Measurements from ENCODE around the gene LCN9.

The LCN9 gene, protein sequence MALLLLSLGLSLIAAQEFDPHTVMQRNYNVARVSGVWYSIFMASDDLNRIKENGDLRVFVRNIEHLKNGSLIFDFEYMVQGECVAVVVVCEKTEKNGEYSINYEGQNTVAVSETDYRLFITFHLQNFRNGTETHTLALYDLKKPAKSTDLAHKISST

DNA sequence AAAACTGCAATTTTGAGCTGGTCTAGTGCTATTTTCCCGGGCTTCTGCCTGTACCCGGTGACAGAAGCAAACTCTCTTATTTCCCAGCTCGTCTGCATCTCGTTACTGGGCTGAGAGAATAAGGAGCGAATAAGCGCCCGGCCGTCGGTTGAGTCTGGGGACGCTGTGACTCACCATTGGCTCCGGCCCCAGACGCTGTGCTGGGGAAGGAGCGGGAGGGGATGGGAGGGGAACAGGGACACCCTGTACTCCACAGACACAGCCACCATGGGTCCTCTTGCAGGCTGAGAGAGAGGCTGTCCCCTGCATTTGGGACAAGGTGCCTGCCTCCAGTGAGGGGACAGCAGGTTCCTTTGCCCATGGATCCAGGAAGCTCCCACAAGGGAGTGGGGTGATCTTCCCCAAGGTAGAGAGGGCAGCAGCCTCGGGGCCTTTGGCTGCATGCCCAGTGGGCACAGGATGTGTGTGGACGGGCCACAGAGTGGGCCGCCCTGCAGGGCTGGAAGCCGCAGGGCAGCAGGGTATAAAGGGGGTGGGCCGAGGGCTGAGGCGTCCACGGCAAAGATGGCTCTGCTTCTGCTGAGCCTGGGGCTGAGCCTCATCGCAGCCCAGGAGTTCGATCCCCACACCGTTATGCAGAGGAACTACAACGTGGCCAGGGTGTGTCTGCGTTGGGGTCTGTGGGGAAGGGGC is at the start of gene LCN9:
TSS of gene LCN9 (plus strand) at position 552 of the 693 bp plus-strand sequence. CDS start at position 565, 13 bp downstream.
- in situ Hi-C loops (cut with HindIII; ENCODE audit: low sequenced_read_pairs) = no loop called here
- no peak for DNase-seq (ENCODE audit: low read depth)
- H3K4me3 ChIP-seq (ENCODE audit: low read depth, low read length) = no peak within 1 kb of the TSS
- TF ChIP-seq CTCF (IDR thresholded peaks at IDR 0.05; ENCODE audit: low read depth, low read length, missing control alignments) = no peak

DNA sequence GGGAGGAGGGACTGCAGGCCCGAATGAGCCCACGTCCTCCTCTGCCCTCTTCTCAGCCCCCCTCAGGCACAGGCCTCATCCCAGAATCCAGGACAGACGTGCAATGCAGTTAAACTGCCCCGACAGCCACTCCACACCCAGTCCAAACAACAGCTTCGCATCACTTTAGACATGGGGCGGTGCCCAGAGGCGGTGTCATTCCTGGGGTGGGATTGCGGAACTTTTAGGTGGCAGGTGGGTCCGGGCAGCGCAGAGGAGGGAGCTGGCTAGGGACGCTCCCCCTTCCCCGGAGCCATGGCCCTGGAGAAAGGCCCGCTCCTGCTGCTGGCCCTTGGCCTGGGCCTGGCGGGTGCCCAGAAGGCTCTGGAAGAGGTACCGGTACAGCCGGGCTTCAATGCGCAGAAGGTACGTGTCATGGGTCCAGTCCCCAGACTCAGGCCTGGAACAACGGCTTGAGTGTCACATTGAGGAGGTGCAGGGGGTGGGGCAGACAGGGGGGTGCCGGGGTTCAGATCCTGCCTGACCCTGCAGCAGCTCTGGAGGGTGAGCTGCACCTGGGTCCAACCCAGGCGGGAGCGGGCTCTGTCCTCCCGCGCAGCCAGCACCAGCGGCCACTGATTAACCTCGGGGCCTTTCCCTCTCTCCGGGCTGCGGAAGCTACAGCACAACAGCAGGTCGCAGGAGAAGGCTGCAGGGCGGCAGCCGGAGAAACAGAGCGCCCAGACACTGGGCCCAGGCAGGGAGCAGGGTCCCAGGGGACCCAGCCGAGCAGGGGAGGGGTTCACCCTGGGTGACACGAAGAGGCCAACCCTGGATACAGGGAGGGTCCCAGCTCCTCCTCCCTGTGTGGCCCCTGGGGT is 48.9 kb upstream of the LCN9 start:
- in situ Hi-C loops (cut with HindIII; ENCODE audit: low sequenced_read_pairs) = no loop called here
- no peak for TF ChIP-seq CTCF (IDR thresholded peaks at IDR 0.05; ENCODE audit: low read depth, low read length, missing control alignments)
- no peak for DNase-seq (ENCODE audit: low read depth)
- no peak overlapping the region for H3K4me3 ChIP-seq (ENCODE audit: low read depth, low read length)

DNA sequence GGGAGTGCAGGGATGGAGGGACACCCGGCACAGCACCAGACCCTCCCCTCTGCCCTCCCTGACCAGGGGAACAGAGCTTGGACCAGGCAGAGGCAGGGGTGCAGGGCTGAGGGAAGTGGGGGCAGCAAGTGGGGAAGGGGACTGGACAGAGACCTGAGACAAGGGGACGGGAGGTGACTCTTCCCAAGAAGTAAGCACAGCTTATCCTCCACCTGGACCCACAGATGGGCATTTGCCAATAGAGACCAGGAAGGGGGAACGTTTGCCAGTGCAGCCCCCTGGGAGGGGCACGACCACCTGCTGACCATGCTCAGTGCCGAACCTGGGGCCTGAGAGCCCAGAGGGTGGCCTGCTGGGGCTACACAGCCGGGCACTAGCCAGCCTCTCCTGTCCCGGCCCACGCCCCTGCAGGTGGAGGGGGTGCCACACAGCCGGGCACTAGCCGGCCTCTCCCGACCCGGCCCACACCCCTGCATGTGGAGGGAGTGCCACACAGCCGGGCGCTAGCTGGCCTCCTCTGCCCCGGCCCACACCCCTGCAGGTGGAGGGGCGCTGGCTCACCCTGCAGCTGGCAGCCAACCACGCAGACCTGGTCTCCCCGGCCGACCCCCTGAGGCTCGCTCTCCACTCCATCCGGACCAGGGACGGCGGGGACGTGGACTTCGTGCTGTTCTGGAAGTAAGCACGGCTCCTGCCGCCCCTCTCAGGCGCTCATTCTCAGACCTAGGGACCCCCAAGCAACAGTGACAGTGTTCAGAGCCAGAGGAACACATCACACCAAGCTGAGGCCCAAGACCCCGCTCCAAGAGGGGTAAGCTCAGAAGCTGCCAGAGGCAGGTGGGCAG is 48.1 kb upstream of the LCN9 start:
- DNase-seq (ENCODE audit: low read depth) = no peak
- no peak for TF ChIP-seq CTCF (IDR thresholded peaks at IDR 0.05; ENCODE audit: low read depth, low read length, missing control alignments)
- in situ Hi-C loops (cut with HindIII; ENCODE audit: low sequenced_read_pairs) = no loop called here
- H3K4me3 ChIP-seq (ENCODE audit: low read depth, low read length) = no peak overlapping the region

DNA sequence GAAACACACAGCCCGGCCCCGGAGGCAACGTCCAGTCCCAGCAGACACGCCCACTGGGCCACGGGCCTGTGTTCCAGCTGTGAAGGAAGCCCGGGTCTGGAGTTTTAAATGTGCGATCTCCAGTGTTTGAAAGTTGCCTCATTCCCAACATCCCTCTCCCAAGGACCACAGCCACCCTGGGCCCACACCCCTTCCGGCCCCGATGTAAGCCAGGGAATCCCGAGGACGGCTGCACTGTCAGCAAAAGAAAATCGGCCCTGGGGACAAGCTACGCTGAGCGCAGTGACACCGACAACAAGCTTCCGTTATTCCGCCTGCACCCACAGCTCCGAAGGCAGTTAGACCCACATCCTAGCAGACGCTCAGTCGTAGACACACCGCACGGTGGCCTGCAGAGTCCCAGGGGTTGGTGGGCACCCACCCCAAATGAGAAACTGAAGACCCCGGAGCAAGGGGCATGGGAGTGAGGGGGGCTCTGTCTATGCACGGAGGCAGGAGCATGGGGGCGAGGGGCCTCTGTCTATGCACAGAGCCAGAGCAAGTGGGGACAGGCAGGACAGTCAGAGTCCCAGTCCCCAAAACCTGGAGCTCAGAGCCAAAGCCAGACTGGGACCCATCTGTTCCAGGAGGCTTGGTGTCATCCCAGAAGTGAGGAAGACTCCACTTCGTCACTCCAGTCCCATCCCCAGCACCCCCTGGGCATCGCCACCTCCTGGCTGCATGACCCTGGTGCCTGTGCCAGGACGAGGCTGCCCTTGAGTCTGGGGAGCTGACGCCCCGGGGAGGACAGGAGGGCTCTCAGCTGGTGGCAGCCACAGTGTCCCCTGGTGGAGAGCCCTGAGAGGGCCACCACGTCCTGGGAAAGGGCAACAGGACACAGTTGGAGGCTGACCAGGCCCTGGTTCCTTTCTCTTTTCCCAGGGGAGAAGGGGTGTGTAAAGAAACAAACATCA is 47.2 kb upstream of the LCN9 start:
- no peak overlapping the region for H3K4me3 ChIP-seq (ENCODE audit: low read depth, low read length)
- no peak for DNase-seq (ENCODE audit: low read depth)
- no peak for TF ChIP-seq CTCF (IDR thresholded peaks at IDR 0.05; ENCODE audit: low read depth, low read length, missing control alignments)
- in situ Hi-C loops (cut with HindIII; ENCODE audit: low sequenced_read_pairs) = no loop called here

- in situ Hi-C loops (cut with HindIII; ENCODE audit: low sequenced_read_pairs) = no loop called here
- no peak for DNase-seq (ENCODE audit: low read depth)
- no peak for TF ChIP-seq CTCF (IDR thresholded peaks at IDR 0.05; ENCODE audit: low read depth, low read length, missing control alignments)
- H3K4me3 ChIP-seq (ENCODE audit: low read depth, low read length) = no peak overlapping the region
Measured at GRCh38 chr9:135616619-135617537, 46.2 kb upstream of the LCN9 start.
